CD4-positive, alpha-beta T cell (primary cell): Measurements from ENCODE around the gene SFMBT1. TPM values are rescaled to one million over a fixed set of nuclear protein-coding genes. Genes with fewer than 3 reads are reported as not detected.

Experiments used
- ATAC-seq: fragments of 200-7000 bp; cut with Tn5 transposase; one replicate; pipeline ENCODE4 v1.10.0; 2022; ENCODE audit warnings: mild to moderate bottlenecking; ENCODE audit not compliant: poor library complexity
- CTCF ChIA-PET: fragments of 350-600 bp; sonication (Branson Sonifier 250); formaldehyde crosslinking; loops from one replicate; lab custom pipeline; 2021; ENCODE audit warnings: antibody characterized with exemption, inconsistent platforms; lab: Charles Lee
- POLR2A ChIA-PET: fragments of 350-600 bp; sonication (Branson Sonifier 250); formaldehyde crosslinking; loops from one replicate; lab custom pipeline; 2021; ENCODE audit warnings: antibody characterized with exemption, inconsistent platforms; lab: Charles Lee
- DNase-seq, 14 experiments: peaks; one replicate each; pipeline ENCODE4 v3.0.0-alpha.2; 2013 to 2020; ENCODE audit warnings: mixed read lengths in 2 of 14
- H3K27ac ChIP-seq, 2 donors: one replicate each; pipeline versions ENCODE4 v1.5.1 to v1.7.0; 2013; ENCODE audit warnings: low read length in 2 of 2, low read depth in 1 of 2, mild to moderate bottlenecking in 1 of 2
- H3K27me3 ChIP-seq, 2 experiments: 1 replicate in 1 of 2; 2 replicates in 1 of 2; pipeline versions ENCODE4 v1.6.1 to v1.7.0; 2013; ENCODE audit warnings: low read length in 2 of 2, control low read depth in 1 of 2, mild to moderate bottlenecking in 1 of 2, moderate library complexity in 1 of 2; ENCODE audit not compliant: insufficient read depth in 2 of 2, control insufficient read depth in 1 of 2
- H3K36me3 ChIP-seq: one replicate; pipeline ENCODE4 v1.6.1; 2013; ENCODE audit warnings: low read length, control low read depth; ENCODE audit not compliant: insufficient read depth
- H3K4me1 ChIP-seq: one replicate; pipeline ENCODE4 v1.6.1; 2013; ENCODE audit warnings: low read length, control low read depth; ENCODE audit not compliant: insufficient read depth
- H3K4me3 ChIP-seq: one replicate; pipeline ENCODE4 v1.5.1; 2013; ENCODE audit warnings: mild to moderate bottlenecking, low read length, moderate library complexity
- H3K9me3 ChIP-seq, 2 experiments: 1 replicate in 1 of 2; 2 replicates in 1 of 2; pipeline versions ENCODE4 v1.6.1 to v1.7.0; 2013; ENCODE audit warnings: low read length in 2 of 2, mild to moderate bottlenecking in 2 of 2, control low read depth in 1 of 2, moderate library complexity in 1 of 2; ENCODE audit not compliant: control insufficient read depth in 1 of 2, insufficient read depth in 1 of 2
- H3K27ac Mint-ChIP-seq: one replicate; pipeline ENCODE4 v1.8.0; 2020; ENCODE audit warnings: mixed read lengths
- H3K27me3 Mint-ChIP-seq: one replicate; pipeline ENCODE4 v1.8.0; 2021; ENCODE audit warnings: mixed read lengths
- H3K36me3 Mint-ChIP-seq: one replicate; pipeline ENCODE4 v1.8.0; 2021; ENCODE audit warnings: low read depth, mixed read lengths
- H3K4me1 Mint-ChIP-seq: one replicate; pipeline ENCODE4 v1.8.0; 2021; ENCODE audit warnings: low read depth, mixed read lengths
- H3K4me3 Mint-ChIP-seq: one replicate; pipeline ENCODE4 v1.8.0; 2020; ENCODE audit warnings: mild to moderate bottlenecking, mixed read lengths
- H3K9me3 Mint-ChIP-seq: one replicate; pipeline ENCODE4 v1.8.0; 2020; ENCODE audit warnings: mixed read lengths
- CTCF ChIP-seq: fragments of 200-600 bp; IDR thresholded peaks from one replicate; pipeline ENCODE4 v1.8.0; 2022; ENCODE audit warnings: antibody characterized with exemption, mild to moderate bottlenecking
- intact Hi-C, 2 experiments: fragments of 100-400 bp; cut with DNase I in 1 of 2; cut with micrococcal nuclease in 1 of 2; formaldehyde crosslinking; loops; one replicate each; pipeline versions ENCODE4 v1.15.1 to v1.9.0; 2023 to 2025; cut with DNase I, micrococcal nuclease
- total RNA-seq, 174 experiments: library from RNA in 2 of 174; stranded (reverse) in 2 of 174; gene quantifications; one replicate each; pipeline ENCODE4 v1.2.3 and lab custom pipeline; 2021 to 2026

Gene SFMBT1
- total RNA-seq, 2 experiments from 2014 or later = 54.3 to 55.9 TPM

GRCh38 chr3:52897130-52898122, 148.4 kb downstream of the SFMBT1 start, which contains the start of gene STIMATE:
TSS of gene STIMATE (minus strand) at chr3:52897548. CDS start at chr3:52897450, 98 bp downstream.
- peaks cover 5% of the 10 kb centered on the region for H3K36me3 Mint-ChIP-seq
- intact Hi-C loops = loop anchor here in 1 of 2 experiments (5.0 to 10.0 kb wide), 3 partner anchors 145 to 363 kb away; partner anchors contain the start of genes NT5DC2, TKT and UQCC5
- H3K4me1 Mint-ChIP-seq = peaks cover 52% of the 10 kb centered on the region
- TF ChIP-seq CTCF = no peak
- peak within 1 kb of the TSS; percentile 98 for H3K4me3 Mint-ChIP-seq
- ChIA-PET CTCF (no interaction called here), POLR2A (interaction anchor here (0.9 to 2.1 kb wide), 6 partner anchors 8 to 192 kb away, joined by 3 to 11 read pairs (median 4); partner anchors contain the start of genes GLT8D1, SFMBT1 and SPCS1)
- Histone ChIP-seq H3K36me3 (no peaks in the 10 kb centered on the region), H3K4me3 (peak within 1 kb of the TSS; percentile 69), H3K9me3 (no peaks in the 10 kb centered on the region), H3K27me3 (no peaks in the 10 kb centered on the region), H3K27ac (peak within 1 kb of the TSS; percentile 33 to 45), H3K4me1 (peaks cover 49% of the 10 kb centered on the region)
- H3K27me3 Mint-ChIP-seq = no peaks in the 10 kb centered on the region
- ATAC-seq (peak; percentile 88), DNase-seq (peak; percentile 64 to 96 (median 85))
- H3K27ac Mint-ChIP-seq = peak within 1 kb of the TSS; percentile 82
- no peaks in the 10 kb centered on the region for H3K9me3 Mint-ChIP-seq

GRCh38 chr3:52896613-52897012, 149.3 kb downstream of the SFMBT1 start:
- TF ChIP-seq CTCF = no peak
- Mint-ChIP-seq H3K4me1 (peaks cover 60% of the 10 kb centered on the region), H3K27ac (peak overlapping the region; percentile 82), H3K9me3 (no peaks in the 10 kb centered on the region), H3K27me3 (no peaks in the 10 kb centered on the region), H3K4me3 (peak overlapping the region; percentile 98), H3K36me3 (peaks cover 5% of the 10 kb centered on the region)
- ATAC-seq (no peak), DNase-seq (no peak)
- Histone ChIP-seq H3K27ac (peak overlapping the region; percentile 33 to 45), H3K4me3 (peak overlapping the region; percentile 69), H3K9me3 (no peaks in the 10 kb centered on the region), H3K27me3 (no peaks in the 10 kb centered on the region), H3K36me3 (no peaks in the 10 kb centered on the region), H3K4me1 (peaks cover 57% of the 10 kb centered on the region)
- ChIA-PET POLR2A (interaction anchor here (0.8 to 2.1 kb wide), 5 partner anchors 8 to 149 kb away, joined by 3 to 11 read pairs (median 4); partner anchors contain the start of gene SFMBT1), CTCF (no interaction called here)
- intact Hi-C loops = loop anchor here in 1 of 2 experiments (5.0 to 10.0 kb wide), 3 partner anchors 146 to 362 kb away; partner anchors contain the start of genes NT5DC2, TKT and UQCC5

- intact Hi-C loops = loop anchor here in 1 of 2 experiments (5.0 to 10.0 kb wide), 3 partner anchors 146 to 361 kb away; partner anchors contain the start of genes NT5DC2, TKT and UQCC5
- H3K27ac ChIP-seq = peak overlapping the region in 1 of 2 donors; percentile 33
- Mint-ChIP-seq H3K4me3 (peak overlapping the region; percentile 98), H3K4me1 (peaks cover 65% of the 10 kb centered on the region), H3K27ac (peak overlapping the region; percentile 82), H3K36me3 (peaks cover 5% of the 10 kb centered on the region), H3K9me3 (no peaks in the 10 kb centered on the region), H3K27me3 (no peaks in the 10 kb centered on the region)
- TF ChIP-seq CTCF = no peak
- peaks cover 62% of the 10 kb centered on the region for H3K4me1 ChIP-seq
- ChIA-PET CTCF (no interaction called here), POLR2A (interaction anchor here (0.8 to 2.1 kb wide), 3 partner anchors 9 to 150 kb away, joined by 3 to 11 read pairs (median 4); partner anchors contain the start of gene SFMBT1)
- ATAC-seq (no peak), DNase-seq (no peak)
- H3K27me3 ChIP-seq = no peaks in the 10 kb centered on the region
- no peaks in the 10 kb centered on the region for H3K9me3 ChIP-seq
- H3K4me3 ChIP-seq = peak overlapping the region; percentile 69
- H3K36me3 ChIP-seq = peaks cover 3% of the 10 kb centered on the region
These were observed 149.7 kb downstream of the SFMBT1 start for GRCh38 chr3:52896151-52896550.
